Measurements from ENCODE around the gene CACNB1. TPM values are rescaled to one million over a fixed set of nuclear protein-coding genes. Genes with fewer than 3 reads are reported as not detected.

The CACNB1 gene
- total RNA-seq, 1 donor: 5.8 TPM

- no peaks in the 10 kb centered on the region for H3K9me3 ChIP-seq (ENCODE audit: low read depth, low read length)
- H3K36me3 ChIP-seq (ENCODE audit: insufficient read depth, low read length): no peaks in the 10 kb centered on the region
- no peak overlapping the region for H3K4me2 ChIP-seq (ENCODE audit: insufficient read depth, low read length)
- H3K4me3 ChIP-seq (ENCODE audit: insufficient read depth, low read length): no peak overlapping the region
- H3K4me1 ChIP-seq (ENCODE audit: insufficient read depth, low read length): peaks cover 1% of the 10 kb centered on the region
- no peak overlapping the region for H3K27ac ChIP-seq (ENCODE audit: low read depth, low read length)
- H3K79me2 ChIP-seq (ENCODE audit: insufficient read depth, low read length): no peaks in the 10 kb centered on the region
- no peaks in the 10 kb centered on the region for H4K20me1 ChIP-seq (ENCODE audit: insufficient read depth, low read length)
- DNase-seq (ENCODE audit: insufficient read length, low spot score, missing footprints): peak; percentile 85
- peak overlapping the region; percentile 25 for H2AFZ ChIP-seq (ENCODE audit: low read length)
- no peak for TF ChIP-seq CTCF (IDR thresholded peaks at IDR 0.05; ENCODE audit: extremely low read depth, low read depth, low read length)
- H3K27me3 ChIP-seq (ENCODE audit: insufficient read depth, low read length): peaks cover 6% of the 10 kb centered on the region
Measured at GRCh38 chr17:39144416-39144840, 53.0 kb downstream of the CACNB1 start.

- H3K4me2 ChIP-seq (ENCODE audit: insufficient read depth, low read length): no peak overlapping the region
- peak; percentile 68 for DNase-seq (ENCODE audit: insufficient read length, low spot score, missing footprints)
- no peak overlapping the region for H3K4me3 ChIP-seq (ENCODE audit: insufficient read depth, low read length)
- H3K4me1 ChIP-seq (ENCODE audit: insufficient read depth, low read length): peaks cover 9% of the 10 kb centered on the region
- no peak overlapping the region for H2AFZ ChIP-seq (ENCODE audit: low read length)
- no peaks in the 10 kb centered on the region for H3K79me2 ChIP-seq (ENCODE audit: insufficient read depth, low read length)
- no peaks in the 10 kb centered on the region for H3K27me3 ChIP-seq (ENCODE audit: insufficient read depth, low read length)
- no peak overlapping the region for H3K27ac ChIP-seq (ENCODE audit: low read depth, low read length)
- H4K20me1 ChIP-seq (ENCODE audit: insufficient read depth, low read length): no peaks in the 10 kb centered on the region
- TF ChIP-seq CTCF (IDR thresholded peaks at IDR 0.05; ENCODE audit: extremely low read depth, low read depth, low read length): no peak
- no peaks in the 10 kb centered on the region for H3K36me3 ChIP-seq (ENCODE audit: insufficient read depth, low read length)
- no peaks in the 10 kb centered on the region for H3K9me3 ChIP-seq (ENCODE audit: low read depth, low read length)
Measured at GRCh38 chr17:39143552-39144093, 53.8 kb downstream of the CACNB1 start.

GRCh38 chr17:39141915-39142664 lies 55.4 kb downstream of the CACNB1 start:
- Histone ChIP-seq H2AFZ (ENCODE audit: low read length) (no peak overlapping the region), H3K36me3 (ENCODE audit: insufficient read depth, low read length) (no peaks in the 10 kb centered on the region), H3K4me3 (ENCODE audit: insufficient read depth, low read length) (no peak overlapping the region), H3K27me3 (ENCODE audit: insufficient read depth, low read length) (no peaks in the 10 kb centered on the region), H3K9me3 (ENCODE audit: low read depth, low read length) (no peaks in the 10 kb centered on the region), H3K27ac (ENCODE audit: low read depth, low read length) (no peak overlapping the region), H3K79me2 (ENCODE audit: insufficient read depth, low read length) (no peaks in the 10 kb centered on the region), H4K20me1 (ENCODE audit: insufficient read depth, low read length) (no peaks in the 10 kb centered on the region), H3K4me2 (ENCODE audit: insufficient read depth, low read length) (no peak overlapping the region), H3K4me1 (ENCODE audit: insufficient read depth, low read length) (peaks cover 14% of the 10 kb centered on the region)
- TF ChIP-seq CTCF (IDR thresholded peaks at IDR 0.05; ENCODE audit: extremely low read depth, low read depth, low read length): no peak
- peak; percentile 68 for DNase-seq (ENCODE audit: insufficient read length, low spot score, missing footprints)

GRCh38 chr17:39141294-39141693 lies 56.2 kb downstream of the CACNB1 start:
- Histone ChIP-seq H3K4me1 (ENCODE audit: insufficient read depth, low read length) (peaks cover 14% of the 10 kb centered on the region), H2AFZ (ENCODE audit: low read length) (no peak overlapping the region), H3K36me3 (ENCODE audit: insufficient read depth, low read length) (no peaks in the 10 kb centered on the region), H3K79me2 (ENCODE audit: insufficient read depth, low read length) (no peaks in the 10 kb centered on the region), H4K20me1 (ENCODE audit: insufficient read depth, low read length) (no peaks in the 10 kb centered on the region), H3K27ac (ENCODE audit: low read depth, low read length) (no peak overlapping the region), H3K9me3 (ENCODE audit: low read depth, low read length) (no peaks in the 10 kb centered on the region), H3K27me3 (ENCODE audit: insufficient read depth, low read length) (no peaks in the 10 kb centered on the region), H3K4me2 (ENCODE audit: insufficient read depth, low read length) (no peak overlapping the region), H3K4me3 (ENCODE audit: insufficient read depth, low read length) (no peak overlapping the region)
- TF ChIP-seq CTCF (IDR thresholded peaks at IDR 0.05; ENCODE audit: extremely low read depth, low read depth, low read length): no peak
- DNase-seq (ENCODE audit: insufficient read length, low spot score, missing footprints): peak; percentile 15

All from osteoblast (primary cell).